Measurements from ENCODE around the gene RDH16. TPM values are rescaled to one million over a fixed set of nuclear protein-coding genes. Genes with fewer than 3 reads are reported as not detected.

RDH16 gene, protein sequence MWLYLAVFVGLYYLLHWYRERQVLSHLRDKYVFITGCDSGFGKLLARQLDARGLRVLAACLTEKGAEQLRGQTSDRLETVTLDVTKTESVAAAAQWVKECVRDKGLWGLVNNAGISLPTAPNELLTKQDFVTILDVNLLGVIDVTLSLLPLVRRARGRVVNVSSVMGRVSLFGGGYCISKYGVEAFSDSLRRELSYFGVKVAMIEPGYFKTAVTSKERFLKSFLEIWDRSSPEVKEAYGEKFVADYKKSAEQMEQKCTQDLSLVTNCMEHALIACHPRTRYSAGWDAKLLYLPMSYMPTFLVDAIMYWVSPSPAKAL
- total RNA-seq: under 1 TPM; 0.26 to 0.46 TPM

DNA sequence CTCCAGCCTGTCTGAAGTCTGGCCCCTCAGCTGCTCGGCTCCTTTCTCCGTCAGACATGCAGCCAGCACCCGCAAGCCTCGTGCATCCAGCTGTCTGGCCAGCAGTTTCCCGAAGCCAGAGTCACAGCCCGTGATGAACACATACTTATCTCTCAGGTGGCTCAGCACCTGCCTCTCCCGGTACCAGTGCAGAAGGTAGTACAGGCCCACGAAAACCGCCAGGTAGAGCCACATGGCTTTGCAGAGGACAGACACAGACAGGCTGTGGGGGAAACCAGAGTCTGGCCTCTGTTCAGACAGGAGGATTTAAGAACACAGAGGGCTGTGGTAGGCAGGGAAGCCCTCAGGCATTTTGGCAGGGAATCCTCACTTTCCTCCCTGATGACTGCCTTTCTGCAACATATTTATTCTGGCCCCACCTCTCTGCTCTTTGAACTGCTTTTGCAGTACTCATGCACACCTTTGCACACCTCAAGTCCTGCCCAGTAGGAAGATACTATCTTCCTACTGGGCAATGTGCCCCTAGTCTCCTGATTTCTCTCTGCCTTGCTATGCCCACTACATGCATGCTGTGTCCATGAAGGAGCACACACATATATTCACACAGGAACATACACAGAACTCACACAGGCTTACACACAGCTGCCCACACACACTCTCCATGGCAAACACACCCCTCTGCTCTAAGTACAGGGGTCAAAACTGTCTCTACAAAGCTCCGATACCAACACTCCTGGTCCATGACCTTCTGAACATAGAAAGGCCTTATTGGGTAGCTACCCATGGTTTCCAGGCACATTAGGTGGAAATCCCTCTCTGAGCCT lies at the start of gene RDH16:
RDH16 (minus strand) TSS at position 380 of the 824 bp plus-strand sequence; CDS start at position 234, 146 bp downstream.
- Mint-ChIP-seq H3K9me3 (no peaks in the 10 kb centered on the region), H3K36me3 (no peaks in the 10 kb centered on the region), H3K27me3 (peaks cover 3% of the 10 kb centered on the region), H3K4me1 (ENCODE audit: low read depth) (no peaks in the 10 kb centered on the region), H3K4me3 (no peak within 1 kb of the TSS), H3K27ac (no peak within 1 kb of the TSS)
- POLR2A ChIA-PET: no interaction called here
- DNase-seq: no peak
- intact Hi-C loops (cut with micrococcal nuclease): no loop called here
- CTCF ChIA-PET: no interaction called here

DNA sequence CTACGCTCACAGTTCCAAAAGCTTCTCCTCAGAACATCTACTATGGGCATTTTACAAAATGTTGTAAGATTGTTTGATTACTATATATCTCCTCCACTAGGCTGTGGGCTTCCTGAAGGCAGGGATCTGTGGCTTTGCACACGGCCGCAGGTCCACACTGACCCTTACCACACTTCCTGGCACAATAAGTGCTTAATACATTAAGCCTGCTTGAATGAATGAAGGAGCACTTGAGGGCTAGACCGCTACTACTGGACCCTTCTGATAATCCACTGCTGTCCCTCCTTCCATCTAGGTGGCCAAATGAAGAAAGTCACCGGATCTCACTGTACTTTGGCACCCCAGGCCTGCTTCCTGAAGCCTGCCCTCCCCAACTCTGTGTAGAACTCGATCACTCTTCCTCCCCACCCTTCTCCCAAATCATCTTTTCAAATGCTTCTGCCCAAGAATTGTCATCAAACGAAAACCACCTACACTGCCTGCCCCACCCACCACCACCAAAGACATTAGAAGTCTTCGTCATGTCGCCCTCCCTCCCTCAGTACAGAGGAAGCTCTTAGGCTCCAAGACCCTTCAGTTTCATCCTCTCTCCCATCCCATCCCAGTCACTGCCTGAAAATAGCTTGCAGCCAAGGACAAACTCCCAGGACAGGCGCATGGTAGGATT lies 49.5 kb upstream of the RDH16 start:
- H3K27ac Mint-ChIP-seq: peak overlapping the region; percentile 65
- intact Hi-C loops (cut with micrococcal nuclease): loop anchor here (1.0 kb wide), 1 partner anchor 8 kb away; no protein-coding TSS in a partner anchor
- H3K9me3 Mint-ChIP-seq: no peaks in the 10 kb centered on the region
- ChIA-PET CTCF (interaction anchor here (0.6 to 13.7 kb wide), 18 partner anchors 8 to 253 kb away, joined by 3 to 206 read pairs (median 6); partner anchors contain the start of genes LRP1, MYO1A, NEMP1 and STAT6), POLR2A (interaction anchor here (3.4 kb wide), 1 partner anchor 105 kb away, joined by 11 read pairs; no protein-coding TSS in a partner anchor)
- DNase-seq: peak; percentile 33
- H3K4me1 Mint-ChIP-seq (ENCODE audit: low read depth): peaks cover 63% of the 10 kb centered on the region
- H3K27me3 Mint-ChIP-seq: no peaks in the 10 kb centered on the region
- H3K4me3 Mint-ChIP-seq: peak overlapping the region; percentile 75
- H3K36me3 Mint-ChIP-seq: peaks cover 19% of the 10 kb centered on the region

GRCh38 chr12:57005980-57006808 lies 48.8 kb upstream of the RDH16 start, which contains the start of gene ZBTB39:
TSS of gene ZBTB39 (minus strand) at chr12:57006546. CDS start at chr12:57004917, 1,629 bp downstream.
- H3K27ac Mint-ChIP-seq: peak within 1 kb of the TSS; percentile 71
- no peaks in the 10 kb centered on the region for H3K27me3 Mint-ChIP-seq
- H3K4me1 Mint-ChIP-seq (ENCODE audit: low read depth): peaks cover 63% of the 10 kb centered on the region
- H3K4me3 Mint-ChIP-seq: peak within 1 kb of the TSS; percentile 91
- POLR2A ChIA-PET: interaction anchor here (0.8 to 3.4 kb wide), 2 partner anchors 103 to 106 kb away, joined by 3 to 11 read pairs; no protein-coding TSS in a partner anchor
- DNase-seq: peak; percentile 68
- H3K36me3 Mint-ChIP-seq: peaks cover 25% of the 10 kb centered on the region
- intact Hi-C loops (cut with micrococcal nuclease): no loop called here
- no peaks in the 10 kb centered on the region for H3K9me3 Mint-ChIP-seq
- CTCF ChIA-PET: interaction anchor here (0.6 to 13.7 kb wide), 15 partner anchors 13 to 253 kb away, joined by 3 to 206 read pairs (median 5); partner anchors contain the start of genes LRP1, MYO1A and STAT6

GRCh38 chr12:57004651-57005050 lies 47.2 kb upstream of the RDH16 start:
- DNase-seq: no peak
- peaks cover 37% of the 10 kb centered on the region for H3K36me3 Mint-ChIP-seq
- no peaks in the 10 kb centered on the region for H3K27me3 Mint-ChIP-seq
- H3K27ac Mint-ChIP-seq: no peak overlapping the region
- H3K9me3 Mint-ChIP-seq: no peaks in the 10 kb centered on the region
- ChIA-PET CTCF (interaction anchor here (0.8 to 13.7 kb wide), 15 partner anchors 17 to 318 kb away, joined by 3 to 206 read pairs (median 4); partner anchors contain the start of gene STAT6), POLR2A (interaction anchor here (1.5 kb wide), 1 partner anchor 107 kb away, joined by 9 read pairs; the partner anchor contains the start of gene STAT6)
- H3K4me3 Mint-ChIP-seq: no peak overlapping the region
- H3K4me1 Mint-ChIP-seq (ENCODE audit: low read depth): peaks cover 72% of the 10 kb centered on the region
- intact Hi-C loops (cut with micrococcal nuclease): no loop called here

GRCh38 chr12:57003395-57003794 lies 46.0 kb upstream of the RDH16 start:
- DNase-seq: no peak
- peaks cover 42% of the 10 kb centered on the region for H3K36me3 Mint-ChIP-seq

DNA sequence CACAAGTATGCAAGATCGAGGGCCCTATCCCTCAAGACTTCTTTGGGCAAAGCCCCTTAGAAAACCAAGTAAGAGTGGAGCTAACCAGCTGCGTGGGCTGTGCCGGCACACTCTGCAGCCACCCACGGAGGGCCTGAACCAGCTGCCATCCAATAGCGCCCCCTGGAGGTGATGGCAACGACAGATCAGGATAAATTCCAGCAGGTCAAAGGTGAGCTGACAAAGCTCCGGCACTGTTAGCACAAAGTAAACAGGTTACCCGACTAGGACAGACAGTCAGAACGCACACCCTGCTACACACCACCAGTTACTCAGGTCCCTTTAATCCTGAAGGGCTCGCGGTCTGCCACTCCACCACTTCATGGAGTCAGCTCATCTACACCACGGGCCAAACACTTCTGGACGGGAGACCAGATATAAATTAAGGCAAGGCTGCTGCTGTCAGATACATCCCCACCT lies 44.1 kb upstream of the RDH16 start:
- Mint-ChIP-seq H3K9me3 (no peaks in the 10 kb centered on the region), H3K27ac (peak overlapping the region; percentile 35), H3K4me3 (no peak overlapping the region), H3K36me3 (peaks cover 48% of the 10 kb centered on the region), H3K27me3 (no peaks in the 10 kb centered on the region), H3K4me1 (ENCODE audit: low read depth) (peaks cover 70% of the 10 kb centered on the region)
- POLR2A ChIA-PET: interaction anchor here (0.6 to 1.5 kb wide), 3 partner anchors 110 to 372 kb away, joined by 3 to 11 read pairs (median 3); partner anchors contain the start of gene STAT6
- intact Hi-C loops (cut with micrococcal nuclease): loop anchor here (1.0 kb wide), 1 partner anchor 161 kb away; no protein-coding TSS in a partner anchor
- DNase-seq: peak; percentile 84
- CTCF ChIA-PET: interaction anchor here (0.5 to 13.7 kb wide), 48 partner anchors 8 to 518 kb away, joined by 3 to 206 read pairs (median 4); partner anchors contain the start of genes HSD17B6, NEMP1, PTGES3 and SHMT2

More at GRCh38 chr12:57003395-57003794, 46.0 kb upstream of the RDH16 start:
- Mint-ChIP-seq H3K4me3 (no peak overlapping the region), H3K27ac (no peak overlapping the region), H3K4me1 (ENCODE audit: low read depth) (peaks cover 79% of the 10 kb centered on the region), H3K9me3 (no peaks in the 10 kb centered on the region), H3K27me3 (no peaks in the 10 kb centered on the region)
- ChIA-PET POLR2A (no interaction called here), CTCF (interaction anchor here (0.8 to 13.7 kb wide), 11 partner anchors 14 to 249 kb away, joined by 3 to 206 read pairs (median 18); partner anchors contain the start of genes STAT6 and TAC3)
- intact Hi-C loops (cut with micrococcal nuclease): no loop called here

DNA sequence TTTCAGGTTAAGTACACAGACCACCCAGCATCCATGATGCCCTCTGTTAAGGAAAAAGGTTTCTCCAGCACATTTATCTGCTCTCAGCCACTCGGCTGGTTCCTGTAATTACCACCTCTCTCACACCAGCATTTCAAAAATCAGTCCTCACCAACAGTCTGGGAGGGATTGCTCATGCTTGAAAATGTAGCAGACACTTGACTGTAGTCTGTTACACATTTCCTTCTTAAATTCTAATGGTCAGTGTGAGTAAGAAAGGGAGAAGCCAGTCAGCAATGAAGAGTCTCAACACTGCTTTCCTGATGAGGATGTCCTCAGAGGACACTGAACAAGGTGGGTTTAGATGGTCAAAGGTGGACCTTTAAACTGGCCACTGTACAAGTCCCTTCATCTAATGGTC lies 43.0 kb upstream of the RDH16 start:
- Mint-ChIP-seq H3K4me3 (no peak overlapping the region), H3K27ac (peak overlapping the region; percentile 13), H3K9me3 (no peaks in the 10 kb centered on the region), H3K36me3 (peaks cover 48% of the 10 kb centered on the region), H3K4me1 (ENCODE audit: low read depth) (peaks cover 66% of the 10 kb centered on the region), H3K27me3 (no peaks in the 10 kb centered on the region)
- ChIA-PET POLR2A (no interaction called here), CTCF (interaction anchor here (1.8 to 13.7 kb wide), 8 partner anchors 9 to 246 kb away, joined by 5 to 206 read pairs (median 30); no protein-coding TSS in a partner anchor)
- DNase-seq: no peak
- intact Hi-C loops (cut with micrococcal nuclease): no loop called here

DNA sequence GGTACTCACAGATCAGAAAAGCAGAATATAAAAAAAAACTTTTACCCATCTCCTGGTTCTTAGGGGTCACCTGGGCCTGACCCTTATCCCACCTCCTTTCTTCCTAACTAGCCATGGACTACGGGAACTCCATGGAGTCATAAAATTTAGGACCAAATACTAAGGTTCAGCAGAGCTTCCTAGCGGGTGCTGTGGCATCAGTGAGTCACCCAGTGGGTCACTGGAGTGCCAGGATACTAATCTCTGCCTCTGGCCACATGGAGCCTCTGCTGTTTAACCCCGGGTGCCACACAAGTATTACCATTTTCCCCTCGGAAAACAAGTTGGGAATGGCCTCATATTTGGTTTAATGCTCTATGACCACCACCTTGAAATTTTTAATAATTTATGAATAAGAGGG lies 42.0 kb upstream of the RDH16 start:
- Mint-ChIP-seq H3K27me3 (no peaks in the 10 kb centered on the region), H3K27ac (peak overlapping the region; percentile 34)
- POLR2A ChIA-PET: interaction anchor here (1.0 to 1.4 kb wide), 3 partner anchors 65 to 274 kb away, joined by 3 to 10 read pairs (median 3); partner anchors contain the start of genes NACA and STAT6

DNA sequence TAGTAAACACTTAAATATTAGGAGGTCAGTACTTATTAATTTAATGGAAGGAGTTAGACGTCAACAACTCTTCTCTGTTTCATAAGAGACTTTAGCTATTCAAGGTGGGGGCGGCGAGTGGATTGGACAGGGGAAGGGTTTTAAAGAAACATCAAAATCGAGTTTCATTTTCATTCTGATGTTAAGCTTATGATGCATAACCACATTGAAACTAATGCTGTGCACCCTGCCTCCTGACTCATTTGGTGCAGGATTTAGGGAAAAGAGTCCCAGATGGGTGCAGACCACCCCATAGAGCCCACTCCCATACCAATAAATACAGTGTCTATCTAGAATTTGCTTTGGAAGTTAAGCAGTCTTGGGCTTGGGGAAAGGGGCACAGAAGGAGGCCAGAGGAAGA lies 41.6 kb upstream of the RDH16 start:
- no peak overlapping the region for H3K4me3 Mint-ChIP-seq

More for the DNA sequence above, 42.0 kb upstream of the RDH16 start:
- CTCF ChIA-PET: interaction anchor here (0.9 to 13.7 kb wide), 12 partner anchors 8 to 245 kb away, joined by 3 to 206 read pairs (median 8); partner anchors contain the start of gene STAT6
- Mint-ChIP-seq H3K9me3 (no peaks in the 10 kb centered on the region), H3K36me3 (peaks cover 48% of the 10 kb centered on the region), H3K4me3 (no peak overlapping the region), H3K4me1 (ENCODE audit: low read depth) (peaks cover 59% of the 10 kb centered on the region)
- no peak for DNase-seq
- intact Hi-C loops (cut with micrococcal nuclease): loop anchor here (1.0 to 2.0 kb wide), 3 partner anchors 8 to 242 kb away; no protein-coding TSS in a partner anchor

GRCh38 chr12:56998316-56998715 lies 40.9 kb upstream of the RDH16 start:
- peaks cover 38% of the 10 kb centered on the region for H3K36me3 Mint-ChIP-seq
- DNase-seq: no peak
- ChIA-PET CTCF (interaction anchor here (0.5 to 13.7 kb wide), 11 partner anchors 10 to 244 kb away, joined by 3 to 206 read pairs (median 7); partner anchors contain the start of gene STAT6), POLR2A (interaction anchor here (0.6 to 1.4 kb wide), 4 partner anchors 49 to 273 kb away, joined by 3 to 10 read pairs (median 4); partner anchors contain the start of genes NACA and STAT6)
- no peaks in the 10 kb centered on the region for H3K9me3 Mint-ChIP-seq
- H3K4me3 Mint-ChIP-seq: no peak overlapping the region
- H3K27ac Mint-ChIP-seq: peak overlapping the region; percentile 10
- intact Hi-C loops (cut with micrococcal nuclease): loop anchor here (2.0 kb wide), 1 partner anchor 114 kb away; no protein-coding TSS in a partner anchor
- H3K4me1 Mint-ChIP-seq (ENCODE audit: low read depth): peaks cover 51% of the 10 kb centered on the region
- H3K27me3 Mint-ChIP-seq: no peaks in the 10 kb centered on the region

More for the DNA sequence above, 41.6 kb upstream of the RDH16 start:
- DNase-seq: peak; percentile 78
- Mint-ChIP-seq H3K4me1 (ENCODE audit: low read depth) (peaks cover 54% of the 10 kb centered on the region), H3K27ac (peak overlapping the region; percentile 34), H3K27me3 (no peaks in the 10 kb centered on the region), H3K36me3 (peaks cover 43% of the 10 kb centered on the region), H3K9me3 (no peaks in the 10 kb centered on the region)
- intact Hi-C loops (cut with micrococcal nuclease): loop anchor here (1.0 to 2.0 kb wide), 3 partner anchors 8 to 242 kb away; no protein-coding TSS in a partner anchor
- ChIA-PET POLR2A (interaction anchor here (0.6 to 1.4 kb wide), 4 partner anchors 48 to 274 kb away, joined by 3 to 10 read pairs (median 4); partner anchors contain the start of genes NACA and STAT6), CTCF (interaction anchor here (0.5 to 13.7 kb wide), 12 partner anchors 9 to 245 kb away, joined by 3 to 206 read pairs (median 6); partner anchors contain the start of gene STAT6)

All from activated CD4-positive, alpha-beta memory T cell treated with anti-CD3 and anti-CD28 coated beads for 36 hours (primary cell).